Immature natural killer cell (primary cell): ENCODE results near the gene CCR9. TPM values are rescaled to one million over a fixed set of nuclear protein-coding genes. Genes with fewer than 3 reads are reported as not detected.

Source experiments
- DNase-seq, 3 donors: peaks; one replicate each; pipeline ENCODE4 v3.0.0; 2022; ENCODE audit warnings: mixed read lengths in 1 of 3
- H3K27ac Mint-ChIP-seq, 6 donors: one replicate each; pipeline ENCODE4 v1.8.0; 2020; ENCODE audit warnings: mixed read lengths in 6 of 6, mild to moderate bottlenecking in 5 of 6, inconsistent platforms in 4 of 6, moderate library complexity in 3 of 6
- H3K27me3 Mint-ChIP-seq, 3 donors: one replicate each; pipeline ENCODE4 v1.8.0; 2020 to 2021; ENCODE audit warnings: low read depth in 3 of 3, mild to moderate bottlenecking in 3 of 3, mixed read lengths in 3 of 3, moderate library complexity in 3 of 3, inconsistent platforms in 1 of 3
- H3K36me3 Mint-ChIP-seq, 3 donors: one replicate each; pipeline ENCODE4 v1.8.0; 2020; ENCODE audit warnings: mixed read lengths in 3 of 3, inconsistent platforms in 2 of 3, mild to moderate bottlenecking in 2 of 3
- H3K4me1 Mint-ChIP-seq, 2 donors: one replicate each; pipeline ENCODE4 v1.8.0; 2020; ENCODE audit warnings: inconsistent platforms in 2 of 2, mild to moderate bottlenecking in 2 of 2, mixed read lengths in 2 of 2, moderate library complexity in 1 of 2
- H3K4me3 Mint-ChIP-seq, 5 donors: one replicate each; pipeline ENCODE4 v1.8.0; 2020; ENCODE audit warnings: mild to moderate bottlenecking in 5 of 5, mixed read lengths in 5 of 5, inconsistent platforms in 3 of 5, moderate library complexity in 3 of 5
- H3K9me3 Mint-ChIP-seq, 6 donors: one replicate each; pipeline ENCODE4 v1.8.0; 2020; ENCODE audit warnings: mild to moderate bottlenecking in 6 of 6, mixed read lengths in 6 of 6, inconsistent platforms in 4 of 6, moderate library complexity in 3 of 6
- polyA plus RNA-seq, 3 donors: library from polyadenylated mRNA; unstranded; fragments of 300-500 nt; fragmentation: Illumina TruSeq; gene quantifications; one replicate each; pipeline ENCODE4 v1.2.3, GENCODE V29; 2021

The CCR9 gene
- polyA plus RNA-seq, 3 donors from 2014 or later = not detected

DNA sequence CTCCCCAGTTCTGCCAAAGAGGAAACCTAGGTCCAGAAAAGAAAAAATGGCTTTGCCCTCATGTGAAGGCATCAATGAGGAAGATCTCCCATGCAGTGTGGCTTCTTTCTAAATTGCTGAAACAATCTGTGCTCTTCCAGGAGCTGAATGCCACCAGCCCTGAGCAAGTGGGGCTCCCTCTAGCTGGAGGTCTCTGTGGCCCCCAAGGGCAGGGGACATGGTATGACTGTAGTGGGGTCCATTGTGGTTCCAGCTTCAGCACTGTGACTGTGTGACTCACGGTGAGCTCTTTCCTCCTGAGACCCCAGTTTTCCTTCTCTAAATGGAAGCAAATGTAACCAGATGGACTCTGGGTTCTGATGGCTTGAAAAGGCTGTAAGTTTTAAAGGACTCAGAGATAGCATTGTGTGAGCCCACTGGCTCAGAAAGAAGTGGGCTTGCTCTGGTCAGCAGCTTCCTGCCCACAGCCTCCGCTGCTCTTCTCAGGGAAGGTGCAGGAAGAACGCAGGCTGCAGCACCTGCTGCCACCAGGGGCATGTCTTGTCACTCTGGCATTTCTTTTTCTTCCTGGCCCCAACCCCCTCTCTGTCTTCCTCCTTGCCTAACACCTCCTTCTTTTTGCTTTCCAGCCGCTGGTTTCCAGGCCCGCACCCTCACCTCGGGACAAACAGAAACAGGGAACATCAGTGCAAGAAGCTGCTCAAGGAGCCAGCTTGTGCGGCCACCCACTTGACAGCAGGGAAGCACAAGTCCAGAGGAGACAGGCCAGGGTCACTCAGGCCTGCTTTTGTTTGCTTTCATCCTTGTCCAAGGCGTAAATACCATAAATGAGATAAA is 51.1 kb downstream of the CCR9 start:
- H3K36me3 Mint-ChIP-seq = peaks cover 34 to 61% (median 43%) of the 10 kb centered on the region in 3 donors
- DNase-seq = no peak
- H3K27ac Mint-ChIP-seq = peak overlapping the region in 1 of 6 donors; percentile 35
- H3K4me3 Mint-ChIP-seq = no peak overlapping the region
- H3K4me1 Mint-ChIP-seq = peaks cover 19 to 30% of the 10 kb centered on the region in 2 donors
- no peaks in the 10 kb centered on the region for H3K9me3 Mint-ChIP-seq
- no peaks in the 10 kb centered on the region for H3K27me3 Mint-ChIP-seq

DNA sequence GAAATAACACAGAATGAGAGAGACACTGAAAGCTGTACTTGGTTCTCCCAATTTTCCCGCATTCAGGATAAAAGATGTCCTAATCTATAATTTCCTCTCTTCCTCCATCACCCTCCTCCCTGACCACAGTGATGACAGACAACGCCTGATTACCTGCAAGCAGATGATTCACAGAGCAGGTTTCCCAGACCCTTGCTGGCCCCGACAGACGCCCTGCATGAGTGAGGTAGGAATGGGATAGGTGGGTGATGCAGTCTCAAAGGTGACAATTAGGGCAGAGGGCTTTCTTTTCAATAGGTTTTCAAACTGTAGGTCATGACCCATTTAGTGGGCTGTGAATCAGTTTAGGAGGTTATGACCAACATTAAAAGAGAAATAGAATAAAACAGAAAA is 51.7 kb downstream of the CCR9 start:
- Mint-ChIP-seq H3K4me3 (no peak overlapping the region), H3K27ac (peak overlapping the region in 1 of 6 donors; percentile 64), H3K4me1 (peaks cover 19 to 34% of the 10 kb centered on the region in 2 donors), H3K9me3 (no peaks in the 10 kb centered on the region), H3K27me3 (no peaks in the 10 kb centered on the region), H3K36me3 (peaks cover 28 to 56% (median 40%) of the 10 kb centered on the region in 3 donors)
- no peak for DNase-seq

DNA sequence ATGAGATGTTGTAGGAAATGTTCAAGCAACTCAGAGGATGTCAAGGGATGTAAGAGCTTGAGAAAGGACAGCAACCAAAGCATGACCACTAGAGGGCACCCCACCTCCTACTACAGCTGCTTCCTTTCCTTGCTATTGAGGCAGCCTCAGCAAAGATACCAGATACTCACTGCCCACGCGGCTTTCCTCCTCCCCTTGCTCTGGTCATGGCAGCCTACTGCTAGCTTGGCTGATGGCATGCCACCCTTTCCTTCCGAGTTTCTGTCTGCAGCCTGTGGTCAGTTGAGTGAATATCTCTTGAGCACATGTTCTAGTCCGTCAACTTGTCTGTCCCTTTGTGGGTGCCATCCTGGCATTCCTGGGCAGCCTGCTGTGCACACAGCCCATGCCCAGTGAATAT is 52.5 kb downstream of the CCR9 start:
- peaks cover 23 to 42% of the 10 kb centered on the region in 2 donors for H3K4me1 Mint-ChIP-seq
- no peaks in the 10 kb centered on the region for H3K9me3 Mint-ChIP-seq
- peak; percentile 75 to 80 (median 78) for DNase-seq
- no peak overlapping the region for H3K27ac Mint-ChIP-seq
- H3K27me3 Mint-ChIP-seq = no peaks in the 10 kb centered on the region
- peaks cover 19 to 56% (median 33%) of the 10 kb centered on the region in 3 donors for H3K36me3 Mint-ChIP-seq
- no peak overlapping the region for H3K4me3 Mint-ChIP-seq

DNA sequence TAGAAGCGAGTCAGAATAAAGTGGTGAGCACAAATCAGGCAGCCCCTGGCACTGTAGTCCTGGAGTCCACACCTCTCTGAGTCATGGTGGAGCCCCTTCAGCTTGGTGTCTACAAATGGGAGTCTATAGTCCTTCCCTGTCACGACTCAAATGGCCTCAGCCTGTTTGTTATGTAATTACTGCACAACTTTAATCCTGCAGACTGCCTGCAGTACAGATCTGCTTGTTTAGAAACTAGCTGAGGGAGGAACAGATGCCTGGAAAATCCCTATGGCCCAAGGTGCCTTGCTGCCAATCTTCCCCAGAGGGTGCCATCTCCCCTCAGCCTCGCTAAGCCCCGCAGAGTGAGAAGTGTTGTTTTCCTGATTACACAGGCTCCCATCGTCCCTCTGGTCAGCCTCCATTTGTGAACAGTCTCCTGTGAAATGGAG is 53.0 kb downstream of the CCR9 start:
- DNase-seq = no peak
- Mint-ChIP-seq H3K36me3 (peaks cover 15 to 52% (median 29%) of the 10 kb centered on the region in 3 donors), H3K4me1 (peaks cover 25 to 47% of the 10 kb centered on the region in 2 donors), H3K27me3 (no peaks in the 10 kb centered on the region), H3K9me3 (no peaks in the 10 kb centered on the region), H3K27ac (peak overlapping the region in 3 of 6 donors; percentile 39 to 60 (median 60)), H3K4me3 (no peak overlapping the region)

DNA sequence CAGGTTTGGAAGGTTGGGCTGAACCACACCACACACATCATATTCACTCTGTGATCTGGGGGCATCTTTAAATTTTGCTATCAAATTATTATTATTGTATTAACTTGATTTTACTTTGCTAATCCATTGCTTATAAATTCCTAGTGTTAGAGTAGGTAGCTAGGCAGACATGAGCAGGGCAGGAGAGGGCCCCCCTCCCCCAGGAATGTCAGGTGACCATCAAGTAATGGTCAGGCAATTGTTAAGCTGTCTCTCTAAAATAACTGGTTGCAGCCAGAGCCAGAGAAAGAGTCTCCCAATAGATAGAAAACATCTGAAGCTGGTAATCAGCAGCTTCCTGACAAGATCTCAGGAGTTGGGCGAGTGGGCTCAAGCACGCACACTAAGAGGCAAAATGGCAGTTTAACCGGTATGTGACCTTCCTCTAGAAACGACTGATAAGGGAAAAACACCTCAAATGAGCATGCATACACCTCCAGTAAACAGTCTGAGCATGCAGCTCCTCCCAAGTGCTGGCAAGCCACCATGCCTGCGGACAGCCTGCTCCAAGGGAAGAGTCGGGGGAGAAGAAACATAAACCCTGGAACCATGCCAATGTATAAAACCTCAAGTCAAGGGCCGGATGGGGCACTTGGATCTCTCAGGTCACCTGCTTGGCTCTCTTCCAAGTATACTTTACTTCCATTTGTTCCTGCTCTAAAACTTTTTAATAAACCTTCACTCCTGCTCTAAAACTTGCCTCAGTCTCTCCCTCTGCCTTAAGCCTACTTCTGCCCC is 53.8 kb downstream of the CCR9 start:
- H3K4me3 Mint-ChIP-seq = no peak overlapping the region
- no peaks in the 10 kb centered on the region for H3K9me3 Mint-ChIP-seq
- H3K27ac Mint-ChIP-seq = peak overlapping the region in 3 of 6 donors; percentile 14 to 46 (median 22)
- H3K27me3 Mint-ChIP-seq = no peaks in the 10 kb centered on the region
- peaks cover 33 to 55% of the 10 kb centered on the region in 2 donors for H3K4me1 Mint-ChIP-seq
- peaks cover 10 to 49% (median 23%) of the 10 kb centered on the region in 3 donors for H3K36me3 Mint-ChIP-seq
- DNase-seq = no peak

DNA sequence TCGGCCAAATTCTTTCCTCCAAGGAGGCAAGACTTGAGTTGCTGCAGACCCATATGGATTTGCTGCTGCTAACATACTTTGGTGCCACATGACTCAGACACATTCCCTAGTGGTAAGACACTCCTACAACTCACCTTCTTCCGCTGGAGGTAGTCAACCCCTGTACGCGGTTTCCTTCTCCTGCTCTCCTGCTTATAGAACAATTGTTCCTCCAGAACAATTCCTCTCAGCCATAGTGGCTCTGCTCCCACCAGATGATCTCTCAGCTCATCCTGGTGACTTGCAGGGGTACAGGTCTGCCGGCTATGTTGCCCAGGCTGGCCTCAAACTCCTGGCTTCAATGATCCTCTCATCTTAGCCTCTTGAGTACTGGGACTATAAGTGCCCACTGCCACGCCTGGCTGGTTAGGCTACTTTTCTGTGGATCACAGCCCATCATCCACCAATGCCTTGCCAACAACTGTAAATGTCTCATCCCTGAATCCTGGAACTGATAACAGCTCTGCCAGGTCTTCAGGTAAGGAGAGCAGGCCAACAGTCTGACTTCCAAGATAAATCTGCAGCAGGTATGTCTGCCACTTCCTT is 54.5 kb downstream of the CCR9 start:
- H3K27ac Mint-ChIP-seq = peak overlapping the region in 3 of 6 donors; percentile 14 to 46 (median 22)
- H3K4me3 Mint-ChIP-seq = no peak overlapping the region
- H3K27me3 Mint-ChIP-seq = no peaks in the 10 kb centered on the region
- peaks cover 6 to 43% (median 19%) of the 10 kb centered on the region in 3 donors for H3K36me3 Mint-ChIP-seq
- no peak for DNase-seq
- H3K9me3 Mint-ChIP-seq = no peaks in the 10 kb centered on the region
- H3K4me1 Mint-ChIP-seq = peaks cover 36 to 62% of the 10 kb centered on the region in 2 donors

DNA sequence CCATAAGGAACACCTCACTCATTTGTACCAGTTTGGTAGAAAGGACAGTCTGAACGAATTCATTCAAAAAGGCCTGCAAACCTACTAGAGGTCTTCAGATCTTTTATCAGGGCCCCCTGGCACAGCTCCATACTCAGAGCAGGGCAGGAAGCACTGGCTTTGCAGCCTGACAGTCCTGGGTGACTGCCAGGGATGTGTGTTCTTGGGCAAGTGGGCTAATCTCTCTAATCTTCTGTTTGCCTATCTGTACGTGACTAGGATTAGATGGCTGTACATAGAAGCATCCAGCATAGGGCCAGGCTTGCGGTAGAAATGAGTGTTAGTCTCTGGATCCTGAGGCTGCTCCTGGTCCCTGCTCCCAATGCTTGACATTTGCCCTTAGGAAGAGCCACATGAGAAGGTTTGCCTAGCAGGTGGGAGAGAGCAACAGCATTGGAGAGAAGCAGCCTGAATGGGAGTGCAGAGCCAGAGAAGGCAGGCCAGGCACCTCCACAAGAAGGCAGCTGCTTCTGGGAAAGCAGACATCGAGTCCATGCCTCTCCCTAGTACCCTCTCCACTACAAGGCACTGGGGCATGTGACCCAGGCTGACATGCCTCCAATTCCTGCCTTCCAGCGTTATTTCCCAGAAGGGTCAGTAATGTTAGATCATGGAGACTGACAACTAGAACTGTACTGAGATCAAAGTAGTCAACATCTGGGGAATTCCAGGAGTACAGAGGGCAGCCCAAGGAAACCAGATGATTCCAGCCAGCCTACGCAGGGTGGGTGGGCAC is 55.9 kb downstream of the CCR9 start:
- peaks cover 45 to 76% of the 10 kb centered on the region in 2 donors for H3K4me1 Mint-ChIP-seq
- H3K36me3 Mint-ChIP-seq = peaks cover 15 to 48% (median 22%) of the 10 kb centered on the region in 3 donors
- DNase-seq = no peak
- no peaks in the 10 kb centered on the region for H3K9me3 Mint-ChIP-seq
- peaks cover 0 to 3% (median 0%) of the 10 kb centered on the region in 3 donors for H3K27me3 Mint-ChIP-seq
- H3K4me3 Mint-ChIP-seq = no peak overlapping the region
- peak overlapping the region in 2 of 6 donors; percentile 64 to 76 for H3K27ac Mint-ChIP-seq

DNA sequence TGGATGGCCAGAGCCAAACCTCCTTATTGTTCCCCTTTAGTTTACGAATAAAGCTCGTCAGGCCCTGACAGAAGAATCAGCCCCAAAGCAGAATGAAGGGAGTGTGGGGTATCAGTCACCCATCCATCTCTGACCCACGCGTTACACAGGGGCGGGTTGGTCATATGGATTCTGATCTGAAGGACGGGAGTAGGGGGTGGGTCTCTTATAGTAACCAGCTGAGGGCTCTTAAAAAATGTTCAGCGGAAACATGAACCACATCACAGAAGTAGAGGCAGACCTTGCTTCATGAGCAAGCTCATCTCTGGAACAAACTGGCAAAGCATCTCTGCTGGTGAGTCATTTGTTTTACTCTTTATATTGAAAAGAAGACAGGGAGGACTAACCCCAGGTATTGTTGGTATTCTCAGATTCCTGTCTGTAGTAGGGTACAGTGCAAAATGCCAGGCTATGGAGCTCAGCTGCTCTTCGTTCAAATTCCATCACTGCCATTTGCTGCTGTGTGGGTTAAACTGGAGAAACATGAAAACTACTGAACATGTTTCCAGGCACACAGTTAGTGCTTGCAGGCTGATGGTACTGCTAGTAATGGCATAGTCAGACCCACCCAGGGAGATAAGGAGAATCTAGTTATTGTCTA is 57.0 kb downstream of the CCR9 start, which contains the start of gene CXCR6:
Gene CXCR6 (plus strand): TSS at position 258 of the 640 bp plus-strand sequence. CDS start 3,018 bp downstream, outside the sequence.
- Mint-ChIP-seq H3K27ac (peak within 1 kb of the TSS in 5 of 6 donors; percentile 38 to 87 (median 71)), H3K4me3 (peak within 1 kb of the TSS; percentile 33 to 70 (median 58)), H3K4me1 (peaks cover 46 to 87% of the 10 kb centered on the region in 2 donors), H3K27me3 (peaks cover 0 to 3% (median 0%) of the 10 kb centered on the region in 3 donors), H3K9me3 (no peaks in the 10 kb centered on the region), H3K36me3 (peaks cover 24 to 54% (median 28%) of the 10 kb centered on the region in 3 donors)
- DNase-seq = no peak

DNA sequence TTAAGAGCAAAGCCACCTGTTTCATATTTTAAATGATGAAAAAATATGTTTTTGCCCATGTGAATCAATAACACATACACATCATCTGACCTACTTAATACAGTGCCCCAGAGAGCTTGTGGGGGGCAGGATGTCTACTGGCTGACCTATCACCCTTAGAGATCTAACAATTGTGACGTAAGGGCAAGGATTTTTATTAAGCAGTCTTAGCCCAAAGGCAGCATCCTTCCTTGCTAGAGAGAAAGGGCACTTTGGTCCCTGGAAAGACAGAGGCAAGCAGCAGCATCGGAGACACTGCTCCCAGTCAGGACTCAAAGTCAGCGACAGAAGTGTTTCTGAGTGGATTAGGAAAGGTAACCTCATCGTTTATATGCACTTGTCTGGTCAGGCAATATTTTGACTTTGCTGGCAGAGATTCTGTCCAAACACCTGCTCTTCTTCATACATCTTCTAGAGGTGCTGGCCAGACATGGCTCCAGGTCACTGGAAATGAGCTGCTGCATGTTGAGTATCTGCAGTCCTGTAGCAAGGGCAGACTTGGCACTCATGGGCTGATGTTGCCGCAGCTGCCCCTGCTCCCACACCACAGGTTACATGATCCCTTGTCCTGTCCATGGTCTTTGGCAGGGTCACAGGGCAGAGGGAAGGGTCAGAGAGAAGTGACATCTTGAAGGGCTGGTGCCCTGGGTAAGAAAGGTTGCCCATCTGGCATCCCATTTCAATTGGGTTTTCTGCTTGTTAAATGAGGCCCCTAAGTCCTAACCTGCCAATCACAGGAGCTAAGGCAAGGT is 58.7 kb downstream of the CCR9 start:
- DNase-seq = peak in 1 of 3 donors; percentile 31
- Mint-ChIP-seq H3K27ac (peak overlapping the region in 5 of 6 donors; percentile 38 to 88 (median 61)), H3K4me3 (peak overlapping the region; percentile 15 to 73 (median 42)), H3K4me1 (peaks cover 52 to 87% of the 10 kb centered on the region in 2 donors), H3K27me3 (peaks cover 0 to 3% (median 0%) of the 10 kb centered on the region in 3 donors), H3K9me3 (no peaks in the 10 kb centered on the region), H3K36me3 (peaks cover 32 to 65% (median 32%) of the 10 kb centered on the region in 3 donors)

DNA sequence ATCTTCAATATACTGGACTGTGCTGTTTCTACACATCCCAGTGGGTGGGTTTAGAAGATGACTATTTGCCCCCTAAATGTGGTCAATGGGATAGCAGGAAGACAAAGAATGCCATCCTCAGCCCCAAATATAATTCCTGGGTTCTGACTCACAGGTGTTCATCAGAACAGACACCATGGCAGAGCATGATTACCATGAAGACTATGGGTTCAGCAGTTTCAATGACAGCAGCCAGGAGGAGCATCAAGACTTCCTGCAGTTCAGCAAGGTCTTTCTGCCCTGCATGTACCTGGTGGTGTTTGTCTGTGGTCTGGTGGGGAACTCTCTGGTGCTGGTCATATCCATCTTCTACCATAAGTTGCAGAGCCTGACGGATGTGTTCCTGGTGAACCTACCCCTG is 60.0 kb downstream of the CCR9 start:
- no peak for DNase-seq
- peaks cover 65 to 92% of the 10 kb centered on the region in 2 donors for H3K4me1 Mint-ChIP-seq
- peak overlapping the region in 3 of 5 donors; percentile 4 to 38 (median 12) for H3K4me3 Mint-ChIP-seq
- H3K27me3 Mint-ChIP-seq = peaks cover 0 to 3% (median 0%) of the 10 kb centered on the region in 3 donors
- peak overlapping the region in 5 of 6 donors; percentile 20 to 88 (median 59) for H3K27ac Mint-ChIP-seq
- peaks cover 26 to 61% (median 28%) of the 10 kb centered on the region in 3 donors for H3K36me3 Mint-ChIP-seq
- H3K9me3 Mint-ChIP-seq = no peaks in the 10 kb centered on the region

DNA sequence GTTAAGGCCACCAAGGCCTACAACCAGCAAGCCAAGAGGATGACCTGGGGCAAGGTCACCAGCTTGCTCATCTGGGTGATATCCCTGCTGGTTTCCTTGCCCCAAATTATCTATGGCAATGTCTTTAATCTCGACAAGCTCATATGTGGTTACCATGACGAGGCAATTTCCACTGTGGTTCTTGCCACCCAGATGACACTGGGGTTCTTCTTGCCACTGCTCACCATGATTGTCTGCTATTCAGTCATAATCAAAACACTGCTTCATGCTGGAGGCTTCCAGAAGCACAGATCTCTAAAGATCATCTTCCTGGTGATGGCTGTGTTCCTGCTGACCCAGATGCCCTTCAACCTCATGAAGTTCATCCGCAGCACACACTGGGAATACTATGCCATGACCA is 60.5 kb downstream of the CCR9 start:
- Mint-ChIP-seq H3K4me1 (peaks cover 71 to 98% of the 10 kb centered on the region in 2 donors), H3K4me3 (peak overlapping the region in 3 of 5 donors; percentile 4 to 38 (median 19)), H3K9me3 (no peaks in the 10 kb centered on the region), H3K27me3 (peaks cover 0 to 3% (median 0%) of the 10 kb centered on the region in 3 donors), H3K27ac (peak overlapping the region; percentile 1 to 88 (median 58)), H3K36me3 (peaks cover 28 to 66% (median 30%) of the 10 kb centered on the region in 3 donors)
- DNase-seq = peak in 1 of 3 donors; percentile 20
